ENCODE data around the gene MAMSTR.
A peak's percentile ranks its signal among the peaks of the same experiment; 100 is the strongest.
"Not testable (repeated sequence)": the region's sequence is repeated elsewhere in the genome, so short reads cannot be mapped to it uniquely, and the experiment has no call there.

The MAMSTR gene

DNA sequence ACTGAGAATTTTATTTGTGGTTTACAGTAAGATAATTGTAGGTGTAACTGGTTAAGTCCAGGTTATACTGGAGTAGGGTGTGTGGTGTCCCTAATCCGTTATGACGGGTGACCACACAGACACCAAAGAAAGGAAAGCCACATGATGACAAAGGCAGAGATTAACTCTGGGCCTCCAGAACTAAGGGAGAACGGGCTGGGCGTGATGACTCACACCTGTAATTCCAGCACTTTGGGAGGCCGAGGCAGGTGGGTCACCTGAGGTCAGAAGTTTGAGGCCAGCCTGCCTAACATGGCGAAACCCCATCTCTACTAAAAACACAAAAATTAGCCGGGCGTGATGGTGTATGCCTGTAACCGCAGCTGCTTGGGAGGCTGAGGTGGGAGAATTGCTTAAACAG is 33.9 kb downstream of the MAMSTR start:
- TF ChIP-seq CTCF (IDR thresholded peaks at IDR 0.05; ENCODE audit: low read depth, low read length, missing control alignments) = no peak
- DNase-seq (ENCODE audit: low read depth) = no peak
- in situ Hi-C loops (cut with HindIII; ENCODE audit: low sequenced_read_pairs) = no loop called here
- no peak overlapping the region for H3K4me3 ChIP-seq (ENCODE audit: low read depth, low read length)

DNA sequence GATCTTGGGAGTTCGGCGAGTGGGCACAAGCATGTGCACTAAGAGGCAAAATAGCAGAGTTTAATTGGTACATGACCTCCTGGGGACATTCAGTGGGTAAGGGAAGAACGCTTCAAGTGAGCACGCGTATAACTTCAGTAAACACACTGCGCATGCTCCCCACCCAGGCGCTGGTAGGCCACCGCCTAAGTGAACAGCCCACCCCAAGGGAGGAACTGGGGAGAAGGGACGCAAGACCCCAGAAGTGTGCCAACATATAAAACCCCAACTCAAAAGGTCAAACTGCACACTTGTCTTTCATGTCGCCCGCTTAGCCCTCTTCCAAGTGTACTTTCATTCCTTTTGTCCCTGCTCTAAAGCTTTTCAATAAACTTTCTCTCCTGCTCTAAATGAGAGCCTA is 36.2 kb downstream of the MAMSTR start:
- H3K4me3 ChIP-seq (ENCODE audit: low read depth, low read length) = peak overlapping the region; percentile 12
- in situ Hi-C loops (cut with HindIII; ENCODE audit: low sequenced_read_pairs) = no loop called here
- DNase-seq (ENCODE audit: low read depth) = no peak
- TF ChIP-seq CTCF (IDR thresholded peaks at IDR 0.05; ENCODE audit: low read depth, low read length, missing control alignments) = no peak

GRCh38 chr19:48681127-48681470 is 38.4 kb downstream of the MAMSTR start:
- in situ Hi-C loops (cut with HindIII; ENCODE audit: low sequenced_read_pairs) = no loop called here
- no peak for TF ChIP-seq CTCF (IDR thresholded peaks at IDR 0.05; ENCODE audit: low read depth, low read length, missing control alignments)
- peak; percentile 55 for DNase-seq (ENCODE audit: low read depth)
- no peak overlapping the region for H3K4me3 ChIP-seq (ENCODE audit: low read depth, low read length)

DNA sequence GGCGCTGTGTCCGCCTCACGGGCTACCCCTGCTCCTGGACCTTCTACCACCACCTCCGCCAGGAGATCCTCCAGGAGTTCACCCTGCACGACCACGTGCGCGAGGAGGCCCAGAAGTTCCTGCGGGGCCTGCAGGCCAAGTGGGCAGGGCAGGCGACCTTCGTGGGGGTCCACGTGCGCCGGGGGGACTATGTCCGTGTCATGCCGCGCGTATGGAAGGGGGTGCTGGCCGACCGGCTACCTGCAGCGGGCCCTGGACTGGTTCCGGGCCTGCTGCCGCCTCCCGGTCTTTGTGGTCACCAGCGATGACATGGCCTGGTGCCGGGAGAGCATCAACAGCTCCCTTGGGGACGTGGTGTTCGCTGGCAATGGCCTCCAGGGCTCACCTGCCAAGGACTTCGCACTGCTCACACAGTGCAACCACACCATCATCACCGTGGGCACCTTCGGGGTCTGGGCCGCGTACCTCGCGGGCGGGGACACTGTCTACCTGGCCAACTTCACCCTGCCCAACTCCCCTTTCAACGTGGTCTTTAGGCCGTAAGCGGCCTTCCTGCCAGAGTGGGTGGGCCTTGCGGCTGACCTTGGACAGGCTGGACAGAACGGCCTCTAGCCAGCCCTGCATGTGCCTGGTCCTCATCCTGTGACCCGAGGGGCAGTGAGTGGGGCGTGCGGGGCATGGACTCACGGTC is 38.9 kb downstream of the MAMSTR start:
- no peak overlapping the region for H3K4me3 ChIP-seq (ENCODE audit: low read depth, low read length)
- in situ Hi-C loops (cut with HindIII; ENCODE audit: low sequenced_read_pairs) = no loop called here
- DNase-seq (ENCODE audit: low read depth) = no peak
- TF ChIP-seq CTCF (IDR thresholded peaks at IDR 0.05; ENCODE audit: low read depth, low read length, missing control alignments) = no peak

DNA sequence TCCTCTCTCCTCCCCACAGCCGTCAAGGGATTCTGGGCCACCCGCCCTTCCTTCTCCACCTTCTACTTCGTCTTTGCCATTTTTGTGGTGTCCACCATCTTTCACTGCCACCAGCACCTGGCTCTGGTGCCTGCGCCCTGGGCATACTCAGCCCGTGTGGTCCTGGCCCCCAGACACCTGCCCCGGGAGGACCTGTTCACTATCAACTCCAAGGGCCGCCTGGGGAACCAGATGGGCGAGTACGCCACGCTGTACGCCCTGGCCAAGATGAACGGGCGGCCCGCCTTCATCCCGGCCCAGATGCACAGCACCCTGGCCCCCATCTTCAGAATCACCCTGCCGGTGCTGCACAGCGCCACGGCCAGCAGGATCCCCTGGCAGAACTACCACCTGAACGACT is 39.5 kb downstream of the MAMSTR start:
- DNase-seq (ENCODE audit: low read depth); H3K4me3 ChIP-seq (ENCODE audit: low read depth, low read length); in situ Hi-C loops (cut with HindIII; ENCODE audit: low sequenced_read_pairs): not testable (repeated sequence)

- in situ Hi-C loops (cut with HindIII; ENCODE audit: low sequenced_read_pairs) = loop anchor here (10.0 kb wide), 1 partner anchor 117 kb away; no protein-coding TSS in a partner anchor
- no peak for DNase-seq (ENCODE audit: low read depth)
- no peak for TF ChIP-seq CTCF (IDR thresholded peaks at IDR 0.05; ENCODE audit: low read depth, low read length, missing control alignments)
- no peak overlapping the region for H3K4me3 ChIP-seq (ENCODE audit: low read depth, low read length)
Observed at GRCh38 chr19:48678201-48678600, 41.3 kb downstream of the MAMSTR start.

- no peak for TF ChIP-seq CTCF (IDR thresholded peaks at IDR 0.05; ENCODE audit: low read depth, low read length, missing control alignments)
- DNase-seq (ENCODE audit: low read depth) = no peak
- in situ Hi-C loops (cut with HindIII; ENCODE audit: low sequenced_read_pairs) = loop anchor here (10.0 kb wide), 1 partner anchor 118 kb away; no protein-coding TSS in a partner anchor
- H3K4me3 ChIP-seq (ENCODE audit: low read depth, low read length) = no peak overlapping the region
Observed at GRCh38 chr19:48676887-48677286, 42.6 kb downstream of the MAMSTR start.

Measured in astrocyte of the cerebellum (primary cell).